ENCODE results near the gene GPR32. TPM values are rescaled to one million over a fixed set of nuclear protein-coding genes. Genes with fewer than 3 reads are reported as not detected.

GPR32 gene
- total and polyA plus RNA-seq, 10 of the 15 experiments (the other 5 are each of a cell fraction or from before 2014, with no cell fraction given) = not detected

GRCh38 chr19:50804420-50805272 lies 34.4 kb downstream of the GPR32 start (continued):
- TF ChIP-seq SRF (IDR thresholded peaks at IDR 0.05; ENCODE audit: low read depth in 2 of 2, low read length in 2 of 2) (peak in 1 of 2 experiments; percentile 22; a peak in 1 of 4 replicates), HCFC1 (IDR thresholded peaks at IDR 0.05; ENCODE audit: low read length) (peak; percentile 68), SPI1 (IDR thresholded peaks at IDR 0.05; ENCODE audit: borderline replicate concordance, insufficient read depth, low read depth, low read length) (no peak), PML (IDR thresholded peaks at IDR 0.05; ENCODE audit: low read length) (peak; percentile 99), LARP7 (IDR thresholded peaks at IDR 0.05) (peak; percentile 91), CHD2 (IDR thresholded peaks at IDR 0.05; ENCODE audit: borderline replicate concordance, low read depth, low read length) (peak; percentile 94), RB1 (IDR thresholded peaks at IDR 0.05; ENCODE audit: borderline replicate concordance) (peak; percentile 100), E2F8 (IDR thresholded peaks at IDR 0.05; ENCODE audit: low read depth, partially characterized antibody) (peak; percentile 99), TCF7 (IDR thresholded peaks at IDR 0.05; ENCODE audit: borderline replicate concordance) (no peak; the same call in 1 of the 2 replicates), CBX3 (IDR thresholded peaks at IDR 0.05; ENCODE audit: borderline replicate concordance, low read depth) (no peak), SMARCA5 (IDR thresholded peaks at IDR 0.05) (no peak), PBX3 (IDR thresholded peaks at IDR 0.05; ENCODE audit: insufficient replicate concordance, low read depth, low read length) (peak; percentile 96), POU2F2 (IDR thresholded peaks at IDR 0.05; ENCODE audit: borderline replicate concordance, low read depth, low read length) (peak; percentile 96; the same call in 2 of the 3 replicates), NFYA (IDR thresholded peaks at IDR 0.05; ENCODE audit: borderline replicate concordance, low read depth, low read length) (no peak), ZBTB40 (IDR thresholded peaks at IDR 0.05; ENCODE audit: borderline replicate concordance) (peak; percentile 68; the same call in 1 of the 2 replicates), EGR1 (IDR thresholded peaks at IDR 0.05; ENCODE audit: borderline replicate concordance in 1 of 2, low read depth in 2 of 2, low read length in 2 of 2) (no peak; a peak in 1 of 3 replicates), JUND (IDR thresholded peaks at IDR 0.05; ENCODE audit: low read depth, low read length) (peak; percentile 34; the same call in 1 of the 2 replicates), ESRRA (IDR thresholded peaks at IDR 0.05; ENCODE audit: low read length) (no peak; the same call in 1 of the 2 replicates), YBX1 (IDR thresholded peaks at IDR 0.05) (no peak), RAD51 (IDR thresholded peaks at IDR 0.05) (peak; percentile 94), ZBED1 (IDR thresholded peaks at IDR 0.05; ENCODE audit: borderline replicate concordance) (peak; percentile 69), JUNB (IDR thresholded peaks at IDR 0.05) (no peak), MTA2 (IDR thresholded peaks at IDR 0.05; ENCODE audit: low read depth) (peak; percentile 50; the same call in 1 of the 2 replicates)

Measured in GM12878 (cell line).